ENCODE data around the gene DPP6.

Gene DPP6

GRCh38 chr7:154860621-154861375, 808.6 kb downstream of the DPP6 start:
- DNase-seq (ENCODE audit: low read depth), result no peak

GRCh38 chr7:154861589-154861988, 809.4 kb downstream of the DPP6 start:
- no peak for DNase-seq (ENCODE audit: low read depth)

GRCh38 chr7:154862153-154862791, 810.1 kb downstream of the DPP6 start:
- DNase-seq (ENCODE audit: low read depth), result no peak

- no peak for DNase-seq (ENCODE audit: low read depth)
These were observed 811.7 kb downstream of the DPP6 start for GRCh38 chr7:154863766-154864522.

DNA sequence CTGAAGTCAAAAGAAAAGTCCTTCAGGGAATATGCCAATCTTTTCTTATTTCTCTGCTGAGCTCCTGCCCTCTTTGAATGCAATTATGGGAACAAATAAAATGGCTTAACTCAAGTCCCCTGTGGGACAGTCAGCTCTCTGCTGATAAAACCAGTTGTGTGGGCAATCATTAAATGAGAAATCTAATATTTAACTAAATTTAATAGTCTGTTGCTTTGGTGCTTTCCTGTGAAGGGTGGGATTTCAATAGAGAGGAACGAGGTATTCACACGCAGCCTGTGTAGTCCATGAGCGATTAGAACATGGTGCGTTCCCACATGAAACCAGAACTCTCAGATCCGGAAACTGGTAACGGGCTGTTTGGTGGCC, 812.3 kb downstream of the DPP6 start:
- DNase-seq (ENCODE audit: low read depth), result no peak

GRCh38 chr7:154865984-154866685, 813.9 kb downstream of the DPP6 start:
- no peak for DNase-seq (ENCODE audit: low read depth)

DNA sequence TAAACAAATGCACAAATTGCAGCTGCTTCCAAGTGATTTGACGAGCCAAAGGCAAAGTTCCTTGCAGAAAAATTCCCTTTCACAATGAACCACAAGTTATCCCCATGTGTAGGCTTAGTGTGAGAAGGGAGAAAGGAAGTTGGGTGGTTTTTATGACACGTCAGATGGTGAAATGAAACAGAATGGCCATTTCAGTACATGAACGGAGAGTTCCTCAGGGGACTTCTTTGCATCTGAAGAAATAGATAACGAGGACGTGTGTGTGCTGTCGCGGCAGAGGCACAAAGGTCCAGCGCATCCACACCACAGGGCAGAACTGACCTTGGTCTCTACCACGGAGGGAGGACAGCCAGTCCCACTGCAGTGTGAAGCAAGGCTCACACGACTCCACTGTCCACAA, 814.9 kb downstream of the DPP6 start:
- DNase-seq (ENCODE audit: low read depth), result no peak

DNA sequence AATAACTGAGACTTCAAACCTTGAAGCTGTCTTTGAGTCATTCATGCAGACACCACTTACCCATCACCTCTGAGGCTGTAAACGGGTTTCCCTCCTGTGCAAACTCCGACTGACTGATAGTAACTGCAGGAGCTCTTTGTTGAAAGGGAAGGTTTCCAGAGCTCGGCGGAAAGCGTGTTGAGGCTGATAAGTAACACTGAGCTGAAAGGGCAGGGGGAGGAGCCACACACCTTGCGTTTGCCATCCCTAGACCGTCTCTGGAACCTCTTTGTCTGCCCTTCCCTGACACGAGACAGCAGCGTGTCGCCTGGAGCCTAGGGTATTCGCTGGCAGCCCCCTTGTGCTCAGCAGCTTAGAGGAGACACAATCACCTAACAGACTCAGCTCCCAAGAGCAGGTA, 816.7 kb downstream of the DPP6 start:
- no peak for DNase-seq (ENCODE audit: low read depth)

DNA sequence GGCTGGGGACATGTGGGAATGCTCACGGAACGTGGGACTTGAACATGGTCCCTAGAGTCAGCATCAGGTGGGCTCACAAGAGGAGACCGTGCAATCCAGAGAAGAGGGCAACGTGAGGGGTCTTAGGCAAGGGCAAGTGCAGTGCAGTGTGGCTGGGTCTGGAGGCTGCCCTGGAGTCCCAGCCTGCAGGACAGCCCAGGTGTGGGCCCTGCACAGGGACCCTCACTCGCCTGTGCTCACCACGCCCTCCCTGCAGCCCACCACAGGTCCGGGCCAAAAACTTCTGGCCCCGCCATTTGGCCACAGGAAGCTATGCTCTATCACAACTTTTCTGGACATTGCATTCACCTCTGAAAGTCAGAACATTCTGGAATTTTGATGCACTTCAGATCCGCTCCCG, 817.2 kb downstream of the DPP6 start:
- DNase-seq (ENCODE audit: low read depth), result no peak

DNA sequence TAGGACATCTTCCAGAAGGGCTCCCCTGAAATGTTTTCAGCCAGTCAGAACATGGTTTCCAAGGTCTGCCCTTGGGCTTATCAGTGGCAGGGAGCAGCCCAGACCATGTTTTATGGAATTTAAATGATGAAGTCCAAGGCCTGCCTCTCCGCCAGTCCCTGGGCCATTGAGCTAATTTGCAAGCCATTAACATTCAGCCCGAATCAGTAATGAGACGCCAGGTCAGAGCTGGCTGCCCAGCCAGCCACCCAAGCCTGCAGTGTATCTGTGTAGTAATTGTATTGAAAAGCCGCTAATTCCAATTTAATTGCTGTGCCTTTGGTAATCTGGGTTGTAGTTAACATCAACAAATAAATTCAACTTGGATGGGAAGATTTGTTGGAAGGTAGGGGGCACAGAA, 819.3 kb downstream of the DPP6 start:
- no peak for DNase-seq (ENCODE audit: low read depth)

GRCh38 chr7:154871928-154872750, 819.9 kb downstream of the DPP6 start:
- DNase-seq (ENCODE audit: low read depth), result no peak

GRCh38 chr7:154872811-154873499, 820.8 kb downstream of the DPP6 start:
- no peak for DNase-seq (ENCODE audit: low read depth)

- no peak for DNase-seq (ENCODE audit: low read depth)
These were observed 821.4 kb downstream of the DPP6 start for GRCh38 chr7:154873500-154874121.

- DNase-seq (ENCODE audit: low read depth), result no peak
These were observed 822.4 kb downstream of the DPP6 start for GRCh38 chr7:154874409-154875113.

GRCh38 chr7:154875297-154875696, 823.1 kb downstream of the DPP6 start:
- no peak for DNase-seq (ENCODE audit: low read depth)

GRCh38 chr7:154876516-154876915, 824.3 kb downstream of the DPP6 start:
- DNase-seq (ENCODE audit: low read depth), result no peak

- DNase-seq (ENCODE audit: low read depth), result no peak
These were observed 824.8 kb downstream of the DPP6 start for GRCh38 chr7:154877031-154877430.

GRCh38 chr7:154879629-154880028, 827.4 kb downstream of the DPP6 start:
- no peak for DNase-seq (ENCODE audit: low read depth)

DNA sequence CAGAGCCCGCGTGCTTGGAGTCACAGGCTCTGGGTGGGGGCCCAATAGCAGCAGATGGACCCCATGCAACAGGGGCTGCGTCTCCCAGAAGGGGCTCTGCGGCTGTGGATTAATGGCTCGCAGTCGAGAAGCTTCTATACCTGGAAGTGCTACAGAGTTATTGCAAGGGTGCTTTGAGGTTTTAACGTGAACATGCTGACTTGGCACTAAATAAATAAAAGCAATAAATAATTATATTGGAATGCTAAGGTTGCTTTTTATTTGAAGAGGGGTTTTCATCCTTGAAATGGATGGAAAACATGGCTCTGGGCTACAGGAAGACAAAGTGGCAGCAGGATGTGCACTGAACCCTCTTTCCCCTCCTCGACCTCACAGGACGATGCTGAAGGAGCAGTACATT, 828.3 kb downstream of the DPP6 start:
- DNase-seq (ENCODE audit: low read depth), result no peak

GRCh38 chr7:154881026-154881425, 828.8 kb downstream of the DPP6 start:
- no peak for DNase-seq (ENCODE audit: low read depth)

Data from GM04503 (cell line).